Panc1 (cell line): Measurements from ENCODE around the gene EED. TPM values are rescaled to one million over a fixed set of nuclear protein-coding genes. Genes with fewer than 3 reads are reported as not detected.

Experiments
- ATAC-seq: fragments of 200-7000 bp; cut with Tn5 transposase; 2 replicates; pipeline ENCODE4 v1.9.1; 2020; ENCODE audit warnings: mild to moderate bottlenecking, moderate library complexity
- BruUV-seq: library from RNA; stranded (reverse); fragments of 400-500 nt; replicated peaks from 2 replicates; lab custom pipeline; 2021; lab: Mats Ljungman, UMichigan
- CTCF ChIA-PET: fragments of 300-600 bp; sonication (Branson Sonifier 250); formaldehyde crosslinking; loops from one replicate; lab custom pipeline; 2022; ENCODE audit warnings: antibody characterized with exemption; lab: Charles Lee
- POLR2A ChIA-PET: fragments of 300-600 bp; sonication (Branson Sonifier 250); formaldehyde crosslinking; loops from one replicate; lab custom pipeline; 2022; ENCODE audit warnings: antibody characterized with exemption; lab: Charles Lee
- DNase-seq: peaks from one replicate; pipeline ENCODE4 v3.0.0-alpha.2; 2010; ENCODE audit warnings: low read depth, low spot score
- H3K27ac ChIP-seq: 2 replicates; pipeline ENCODE4 v1.5.1; 2011; ENCODE audit warnings: mild to moderate bottlenecking, low read length, inconsistent platforms
- H3K27me3 ChIP-seq: fragments of 200-500 bp; sonication (Bioruptor generic); 2 replicates; pipeline ENCODE4 v1.6.0; 2014; ENCODE audit warnings: low read length, inconsistent platforms; ENCODE audit not compliant: control insufficient read depth, insufficient read depth
- H3K36me3 ChIP-seq: fragments of 200-500 bp; sonication (Bioruptor generic); 2 replicates; pipeline ENCODE4 v1.5.1; 2014; ENCODE audit warnings: inconsistent platforms, mild to moderate bottlenecking, low read length, moderate library complexity; ENCODE audit not compliant: control insufficient read depth, insufficient read depth
- H3K4me1 ChIP-seq: 2 replicates; pipeline ENCODE4 v1.5.1; 2011; ENCODE audit warnings: inconsistent platforms, mild to moderate bottlenecking, low read length, moderate library complexity; ENCODE audit not compliant: control insufficient read depth, insufficient read depth
- H3K4me3 ChIP-seq, 2 experiments: 2 replicates each; pipeline ENCODE4 v1.5.1; 2011 to 2012; ENCODE audit warnings: low read depth in 2 of 2, low read length in 2 of 2, mild to moderate bottlenecking in 2 of 2, inconsistent platforms in 1 of 2, moderate library complexity in 1 of 2
- H3K9me3 ChIP-seq: fragments of 200-500 bp; sonication (Bioruptor generic); 2 replicates; pipeline ENCODE4 v1.5.1; 2014; ENCODE audit warnings: low read depth, mild to moderate bottlenecking, inconsistent platforms, low read length, moderate library complexity; ENCODE audit not compliant: control insufficient read depth, insufficient read depth
- POLR2AphosphoS5 ChIP-seq: IDR thresholded peaks from 2 replicates; pipeline ENCODE4 v1.6.1; 2012; ENCODE audit warnings: mild to moderate bottlenecking, low read depth, low read length, moderate library complexity
- SIN3A ChIP-seq: IDR thresholded peaks from 2 replicates; pipeline ENCODE4 v1.6.1; 2012; ENCODE audit warnings: low read depth, mild to moderate bottlenecking, low read length, moderate library complexity, borderline replicate concordance; ENCODE audit not compliant: insufficient read depth
- TCF7L2 ChIP-seq: IDR thresholded peaks from 2 replicates; pipeline ENCODE4 v1.6.1; 2011; ENCODE audit warnings: mild to moderate bottlenecking, low read depth, low read length, inconsistent platforms
- in situ Hi-C: cut with HindIII; loops from 2 replicates; pipeline ENCODE4 v1.10.0; 2016; ENCODE audit warnings: low sequenced_read_pairs, low pct_unique_long_range_greater_than_20kb
- intact Hi-C: fragments of 100-400 bp; cut with micrococcal nuclease; formaldehyde crosslinking; loops from one replicate; pipeline ENCODE4 v1.10.0; 2022; ENCODE audit not compliant: unreplicated experiment
- total RNA-seq: library from RNA; stranded (reverse); gene quantifications from one replicate; pipeline ENCODE4 v1.2.1, GENCODE V29; 2021; ENCODE audit not compliant: unreplicated experiment
- TF ChIP-seq, protein P1 (sequence below), 2 experiments: IDR thresholded peaks; 2 replicates each; pipeline ENCODE4 v1.6.1; 2011 to 2012; ENCODE audit warnings: low read depth in 2 of 2, control low read depth in 1 of 2, low read length in 1 of 2, mild to moderate bottlenecking in 1 of 2, moderate library complexity in 1 of 2; ENCODE audit not compliant: insufficient read depth in 1 of 2
- TF ChIP-seq, protein P2 (sequence below): fragments of 450-650 bp; IDR thresholded peaks from 2 replicates; pipeline ENCODE4 v1.5.1; 2017; ENCODE audit warnings: mild to moderate bottlenecking

The EED gene
- total RNA-seq, 1 experiment from 2014 or later, result 29.0 TPM

DNA sequence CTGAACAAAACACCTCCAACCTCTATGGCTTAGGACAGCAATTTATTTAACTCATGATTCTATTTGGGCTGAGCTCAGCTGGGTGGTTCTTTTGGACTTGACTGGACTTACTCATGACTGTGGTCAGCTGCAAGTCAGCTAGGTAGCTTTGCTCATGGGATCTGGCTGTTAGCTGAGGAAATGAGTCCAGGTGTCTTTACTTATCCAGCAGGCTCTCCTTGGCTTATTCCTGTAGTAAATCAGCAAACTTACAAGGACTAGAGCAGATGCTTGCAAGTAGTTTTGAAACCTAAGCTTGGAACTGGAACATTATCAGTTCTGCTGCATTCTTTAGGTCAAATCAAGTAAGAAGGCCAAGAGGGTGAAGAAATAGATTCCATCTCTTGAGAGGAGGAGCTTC lies 49.5 kb downstream of the EED start:
- in situ Hi-C loops, result no loop called here

DNA sequence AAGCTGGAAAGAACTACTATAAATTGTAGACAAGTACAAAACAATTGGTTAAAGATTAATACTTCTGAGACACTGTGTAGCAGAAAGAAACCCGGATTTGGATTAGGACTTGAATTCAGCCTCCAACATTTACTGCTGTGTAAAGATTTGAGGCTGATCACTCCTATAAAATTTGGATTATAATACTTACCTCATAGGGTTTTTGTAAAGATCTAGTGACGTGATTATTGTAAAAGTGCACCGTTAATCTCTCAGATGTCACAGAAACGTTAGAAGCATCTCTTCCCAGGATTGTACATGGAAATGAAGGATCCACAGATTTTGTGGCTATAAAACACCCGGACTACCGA lies 57.2 kb downstream of the EED start:
- BruUV-seq, result no TSS peak
- in situ Hi-C loops (no loop called here), intact Hi-C loops (no loop called here)
- Histone ChIP-seq H3K36me3 (no peaks in the 10 kb centered on the region; the same call in 1 of the 2 replicates), H3K4me3 (peak overlapping the region; percentile 91 to 98), H3K27ac (peak overlapping the region; percentile 31; the same call in 1 of the 2 replicates), H3K9me3 (no peaks in the 10 kb centered on the region), H3K4me1 (peaks cover 9% of the 10 kb centered on the region; the same call in 1 of the 2 replicates), H3K27me3 (no peaks in the 10 kb centered on the region)
- POLR2A ChIA-PET, result no interaction called here
- CTCF ChIA-PET, result interaction anchor here (0.6 kb wide), 1 partner anchor 693 kb away, joined by 3 read pairs; no protein-coding TSS in a partner anchor
- ATAC-seq (no peak), DNase-seq (no peak)
- no peak for TF ChIP-seq POLR2AphosphoS5
- no peak for TF ChIP-seq SIN3A
- TF ChIP-seq, protein P1, sequence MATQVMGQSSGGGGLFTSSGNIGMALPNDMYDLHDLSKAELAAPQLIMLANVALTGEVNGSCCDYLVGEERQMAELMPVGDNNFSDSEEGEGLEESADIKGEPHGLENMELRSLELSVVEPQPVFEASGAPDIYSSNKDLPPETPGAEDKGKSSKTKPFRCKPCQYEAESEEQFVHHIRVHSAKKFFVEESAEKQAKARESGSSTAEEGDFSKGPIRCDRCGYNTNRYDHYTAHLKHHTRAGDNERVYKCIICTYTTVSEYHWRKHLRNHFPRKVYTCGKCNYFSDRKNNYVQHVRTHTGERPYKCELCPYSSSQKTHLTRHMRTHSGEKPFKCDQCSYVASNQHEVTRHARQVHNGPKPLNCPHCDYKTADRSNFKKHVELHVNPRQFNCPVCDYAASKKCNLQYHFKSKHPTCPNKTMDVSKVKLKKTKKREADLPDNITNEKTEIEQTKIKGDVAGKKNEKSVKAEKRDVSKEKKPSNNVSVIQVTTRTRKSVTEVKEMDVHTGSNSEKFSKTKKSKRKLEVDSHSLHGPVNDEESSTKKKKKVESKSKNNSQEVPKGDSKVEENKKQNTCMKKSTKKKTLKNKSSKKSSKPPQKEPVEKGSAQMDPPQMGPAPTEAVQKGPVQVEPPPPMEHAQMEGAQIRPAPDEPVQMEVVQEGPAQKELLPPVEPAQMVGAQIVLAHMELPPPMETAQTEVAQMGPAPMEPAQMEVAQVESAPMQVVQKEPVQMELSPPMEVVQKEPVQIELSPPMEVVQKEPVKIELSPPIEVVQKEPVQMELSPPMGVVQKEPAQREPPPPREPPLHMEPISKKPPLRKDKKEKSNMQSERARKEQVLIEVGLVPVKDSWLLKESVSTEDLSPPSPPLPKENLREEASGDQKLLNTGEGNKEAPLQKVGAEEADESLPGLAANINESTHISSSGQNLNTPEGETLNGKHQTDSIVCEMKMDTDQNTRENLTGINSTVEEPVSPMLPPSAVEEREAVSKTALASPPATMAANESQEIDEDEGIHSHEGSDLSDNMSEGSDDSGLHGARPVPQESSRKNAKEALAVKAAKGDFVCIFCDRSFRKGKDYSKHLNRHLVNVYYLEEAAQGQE (IDR thresholded peaks at IDR 0.05; ENCODE audit: insufficient read depth in 1 of 2, low read depth in 2 of 2, low read length in 1 of 2), result no peak
- TF ChIP-seq TCF7L2, result no peak
- TF ChIP-seq, protein P2, sequence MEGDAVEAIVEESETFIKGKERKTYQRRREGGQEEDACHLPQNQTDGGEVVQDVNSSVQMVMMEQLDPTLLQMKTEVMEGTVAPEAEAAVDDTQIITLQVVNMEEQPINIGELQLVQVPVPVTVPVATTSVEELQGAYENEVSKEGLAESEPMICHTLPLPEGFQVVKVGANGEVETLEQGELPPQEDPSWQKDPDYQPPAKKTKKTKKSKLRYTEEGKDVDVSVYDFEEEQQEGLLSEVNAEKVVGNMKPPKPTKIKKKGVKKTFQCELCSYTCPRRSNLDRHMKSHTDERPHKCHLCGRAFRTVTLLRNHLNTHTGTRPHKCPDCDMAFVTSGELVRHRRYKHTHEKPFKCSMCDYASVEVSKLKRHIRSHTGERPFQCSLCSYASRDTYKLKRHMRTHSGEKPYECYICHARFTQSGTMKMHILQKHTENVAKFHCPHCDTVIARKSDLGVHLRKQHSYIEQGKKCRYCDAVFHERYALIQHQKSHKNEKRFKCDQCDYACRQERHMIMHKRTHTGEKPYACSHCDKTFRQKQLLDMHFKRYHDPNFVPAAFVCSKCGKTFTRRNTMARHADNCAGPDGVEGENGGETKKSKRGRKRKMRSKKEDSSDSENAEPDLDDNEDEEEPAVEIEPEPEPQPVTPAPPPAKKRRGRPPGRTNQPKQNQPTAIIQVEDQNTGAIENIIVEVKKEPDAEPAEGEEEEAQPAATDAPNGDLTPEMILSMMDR, result no peak

More for the DNA sequence above, 49.5 kb downstream of the EED start:
- Histone ChIP-seq H3K36me3 (no peaks in the 10 kb centered on the region), H3K27me3 (no peaks in the 10 kb centered on the region), H3K27ac (no peak overlapping the region), H3K9me3 (no peaks in the 10 kb centered on the region), H3K4me1 (no peaks in the 10 kb centered on the region), H3K4me3 (no peak overlapping the region)
- ChIA-PET POLR2A (no interaction called here), CTCF (no interaction called here)
- ATAC-seq, result no peak
- DNase-seq, result no peak
- BruUV-seq, result no TSS peak
- TF ChIP-seq, protein P2, result no peak
- TF ChIP-seq SIN3A (no peak), POLR2AphosphoS5 (no peak), TCF7L2 (no peak)
- TF ChIP-seq, protein P1 (IDR thresholded peaks at IDR 0.05; ENCODE audit: insufficient read depth in 1 of 2, low read depth in 2 of 2, low read length in 1 of 2), result no peak
- intact Hi-C loops, result loop anchor here (5.0 to 10.0 kb wide), 2 partner anchors 349 to 437 kb away; partner anchors contain the start of gene CCDC83
